Spleen (tissue), 7 donors: ENCODE measurements around the gene CHD5.

ENCODE experiments used
- CTCF ChIP-seq, 11 experiments: fragments of 200-600 bp in 7 of 11; fragments of 450-650 bp in 4 of 11; sonication (generic) in 4 of 11; IDR thresholded peaks in 8 of 11; conservative IDR thresholded peaks in 3 of 11; 1 replicate in 7 of 11; 2 replicates in 4 of 11; pipeline versions ENCODE4 v1.4.0 to v1.8.0; 2016 to 2021; ENCODE audit warnings: antibody characterized with exemption in 11 of 11, inconsistent platforms in 4 of 11, mild to moderate bottlenecking in 1 of 11
- POLR2A ChIP-seq, 3 donors: fragments of 450-650 bp; IDR thresholded peaks; one replicate each; pipeline ENCODE4 v1.5.1; 2017; ENCODE audit warnings: antibody characterized with exemption in 3 of 3, mild to moderate bottlenecking in 1 of 3
- POLR2AphosphoS5 ChIP-seq, 3 donors: sonication (generic); formaldehyde crosslinking; IDR thresholded peaks; one replicate each; pipeline ENCODE4 v1.5.1; 2017; ENCODE audit warnings: antibody characterized with exemption in 3 of 3
- donor health status: DM: no; HTN: no; CAD: no; lungs with moderate emphysema.
- donor health status: DM: no; HTN: no; CAD: no.
- donor health status: DM: no; HTN: no; CAD: no.

- no peak for TF ChIP-seq POLR2A (IDR thresholded peaks at IDR 0.05)
- no peak for TF ChIP-seq CTCF (IDR thresholded peaks at IDR 0.05 in 8 of 11, conservative IDR thresholded peaks at IDR 0.05 in 3 of 11)
- no peak for TF ChIP-seq POLR2AphosphoS5 (IDR thresholded peaks at IDR 0.05)
Measured at GRCh38 chr1:6210591-6211355, 30.7 kb upstream of the CHD5 start.
